Stimulated activated memory B cell treated with anti-CD40 and anti-IgM and Interleukin-4, amounts not matched to agents 10 μg/mL and 1 μg/mL and 100 μg/mL, for 72 hours (primary cell): Measurements from ENCODE around the gene PCNT.
"Not testable (repeated sequence)": the region's sequence is repeated elsewhere in the genome, so short reads cannot be mapped to it uniquely, and the experiment has no call there.

ENCODE experiments used
- ATAC-seq: fragments of 150-1000 bp; cut with Tn5 transposase; 2 replicates; pipeline ENCODE4 v1.10.0; 2021
- H3K27ac Mint-ChIP-seq: one replicate; pipeline ENCODE4 v1.8.0; 2022; ENCODE audit warnings: mild to moderate bottlenecking, mixed read lengths
- H3K27me3 Mint-ChIP-seq: one replicate; pipeline ENCODE4 v1.8.0; 2022; ENCODE audit warnings: mixed read lengths
- H3K36me3 Mint-ChIP-seq: one replicate; pipeline ENCODE4 v1.8.0; 2022; ENCODE audit warnings: mixed read lengths
- H3K4me1 Mint-ChIP-seq: one replicate; pipeline ENCODE4 v1.8.0; 2022; ENCODE audit warnings: mixed read lengths
- H3K4me3 Mint-ChIP-seq: one replicate; pipeline ENCODE4 v1.8.0; 2022; ENCODE audit warnings: mild to moderate bottlenecking, moderate library complexity, mixed read lengths
- H3K9me3 Mint-ChIP-seq: one replicate; pipeline ENCODE4 v1.8.0; 2022; ENCODE audit warnings: mixed read lengths

Gene PCNT

DNA sequence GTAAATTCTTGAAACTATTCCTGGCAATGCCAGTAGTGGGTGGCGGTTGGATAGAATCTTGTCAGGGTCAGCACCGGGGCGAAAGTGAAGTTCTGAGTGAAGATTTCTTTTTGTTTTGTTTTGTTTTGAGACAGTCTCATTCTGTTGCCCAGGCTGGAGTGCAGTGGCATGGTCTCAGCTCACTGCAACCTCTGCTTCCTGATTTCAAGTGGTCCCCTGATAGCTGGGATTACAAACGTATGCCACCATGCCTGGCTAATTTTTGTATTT, 33.3 kb downstream of the PCNT start:
- H3K4me1 Mint-ChIP-seq = peaks cover 30% of the 10 kb centered on the region
- H3K9me3 Mint-ChIP-seq = no peaks in the 10 kb centered on the region
- peak overlapping the region; percentile 66 for H3K4me3 Mint-ChIP-seq
- H3K27me3 Mint-ChIP-seq = no peaks in the 10 kb centered on the region
- H3K36me3 Mint-ChIP-seq = peaks cover 80% of the 10 kb centered on the region
- peak overlapping the region; percentile 89 for H3K27ac Mint-ChIP-seq
- peak; percentile 47 for ATAC-seq

DNA sequence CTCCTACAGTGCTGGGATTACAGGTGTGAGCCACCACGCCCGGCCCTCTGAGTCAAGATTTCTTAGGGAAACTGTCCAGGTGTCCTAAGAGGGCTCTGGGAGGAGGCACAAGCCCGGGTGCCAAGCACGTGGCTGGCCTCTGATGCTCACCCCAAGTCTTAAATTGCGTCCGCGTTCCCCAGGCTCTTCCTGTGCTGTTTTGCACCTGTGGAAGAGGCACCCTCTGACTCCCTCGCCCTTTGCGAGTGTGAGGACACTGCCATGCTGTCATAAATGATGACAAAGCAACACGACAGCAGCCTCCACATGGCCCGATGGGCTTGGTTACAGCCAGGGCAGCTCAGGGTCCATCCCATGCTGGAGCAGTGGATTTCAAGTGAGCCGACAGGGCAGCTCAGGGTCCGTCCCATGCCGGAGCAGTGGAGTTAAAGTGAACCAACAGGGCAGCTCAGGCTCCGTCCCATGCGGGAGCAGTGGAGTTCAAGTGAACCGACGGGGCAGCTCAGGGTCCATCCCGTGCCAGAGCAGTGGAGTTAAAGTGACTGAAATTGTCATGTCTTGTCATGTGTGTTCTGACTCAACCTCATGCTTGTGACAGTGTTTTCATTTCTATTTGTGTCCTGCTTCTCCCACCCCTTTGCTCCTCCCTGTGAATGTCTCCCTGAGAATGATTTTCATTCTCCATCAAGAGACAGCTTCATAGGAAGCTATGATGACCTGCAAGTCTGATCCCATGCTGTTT, 33.9 kb downstream of the PCNT start:
- ATAC-seq = no peak
- no peaks in the 10 kb centered on the region for H3K9me3 Mint-ChIP-seq
- peak overlapping the region; percentile 89 for H3K27ac Mint-ChIP-seq
- peaks cover 30% of the 10 kb centered on the region for H3K4me1 Mint-ChIP-seq
- no peaks in the 10 kb centered on the region for H3K27me3 Mint-ChIP-seq
- H3K36me3 Mint-ChIP-seq = peaks cover 86% of the 10 kb centered on the region
- H3K4me3 Mint-ChIP-seq = peak overlapping the region; percentile 66

DNA sequence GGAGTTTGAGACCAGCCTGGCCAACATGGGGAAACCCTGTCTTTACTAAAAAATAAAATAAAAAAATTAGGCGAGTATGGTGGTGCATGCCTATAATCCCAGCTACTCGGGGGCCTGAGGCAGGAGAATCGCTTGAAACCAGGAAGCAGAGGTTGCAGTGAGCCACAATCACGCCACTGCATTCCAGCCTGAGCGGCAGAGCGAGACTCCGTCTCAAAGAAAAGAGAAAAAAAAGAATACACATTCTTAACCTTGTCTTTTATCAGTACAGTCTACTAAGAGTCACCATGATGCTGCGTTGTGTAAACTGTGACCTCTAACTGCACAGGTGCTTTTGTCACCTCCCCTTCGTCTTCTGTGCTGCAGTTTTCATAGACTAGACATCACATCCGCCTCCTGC, 37.2 kb downstream of the PCNT start:
- ATAC-seq = no peak
- no peaks in the 10 kb centered on the region for H3K27me3 Mint-ChIP-seq
- H3K36me3 Mint-ChIP-seq = peaks cover 73% of the 10 kb centered on the region
- no peak overlapping the region for H3K4me3 Mint-ChIP-seq
- H3K4me1 Mint-ChIP-seq = peaks cover 22% of the 10 kb centered on the region
- H3K9me3 Mint-ChIP-seq = no peaks in the 10 kb centered on the region
- H3K27ac Mint-ChIP-seq = no peak overlapping the region

DNA sequence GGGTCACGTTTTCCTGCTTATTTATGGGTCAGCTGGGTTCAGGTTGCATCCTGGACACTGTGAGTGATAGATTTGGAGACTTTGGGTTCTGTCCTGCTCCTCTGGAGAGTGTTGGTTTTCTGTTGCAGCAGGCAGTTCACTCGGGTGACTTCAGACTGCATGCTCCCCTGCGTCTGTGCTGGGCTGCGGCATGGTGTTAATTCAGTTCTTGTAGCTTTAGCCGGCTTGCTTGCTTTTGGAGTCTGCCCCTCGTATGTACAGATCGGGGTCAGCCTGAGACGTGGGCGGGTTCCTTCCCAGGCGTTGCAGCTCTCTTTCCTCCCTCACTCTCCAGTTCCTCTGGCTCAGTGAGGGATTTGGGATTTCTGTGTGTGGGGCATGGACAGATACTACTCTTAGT, 38.0 kb downstream of the PCNT start:
- H3K27me3 Mint-ChIP-seq = no peaks in the 10 kb centered on the region
- H3K9me3 Mint-ChIP-seq = no peaks in the 10 kb centered on the region
- H3K4me3 Mint-ChIP-seq = no peak overlapping the region
- no peak overlapping the region for H3K27ac Mint-ChIP-seq
- H3K4me1 Mint-ChIP-seq = peaks cover 15% of the 10 kb centered on the region
- peaks cover 72% of the 10 kb centered on the region for H3K36me3 Mint-ChIP-seq
- ATAC-seq = no peak

DNA sequence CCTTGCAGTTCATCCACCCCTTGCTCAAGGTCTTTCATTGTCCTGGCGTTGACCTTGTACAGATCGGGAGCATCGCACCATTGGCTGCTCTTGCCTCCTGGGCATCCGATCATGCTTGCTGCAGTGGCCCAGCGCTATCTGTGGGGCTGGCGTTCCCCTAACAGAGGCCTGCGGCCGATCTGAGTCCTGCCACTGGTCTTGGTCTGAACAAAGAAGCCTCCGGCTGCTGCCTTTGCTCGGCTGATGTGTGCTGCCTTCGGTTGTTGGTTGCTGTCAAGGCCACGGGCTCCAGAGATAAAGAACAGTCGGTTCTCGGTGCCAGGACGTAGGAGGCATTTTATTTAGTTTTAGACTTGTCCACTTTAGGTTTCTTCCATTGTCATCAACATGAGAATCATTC, 39.0 kb downstream of the PCNT start:
- no peak overlapping the region for H3K27ac Mint-ChIP-seq
- H3K36me3 Mint-ChIP-seq = peaks cover 64% of the 10 kb centered on the region
- ATAC-seq = no peak
- H3K9me3 Mint-ChIP-seq = no peaks in the 10 kb centered on the region
- H3K27me3 Mint-ChIP-seq = no peaks in the 10 kb centered on the region
- H3K4me1 Mint-ChIP-seq = peaks cover 6% of the 10 kb centered on the region
- H3K4me3 Mint-ChIP-seq = no peak overlapping the region

DNA sequence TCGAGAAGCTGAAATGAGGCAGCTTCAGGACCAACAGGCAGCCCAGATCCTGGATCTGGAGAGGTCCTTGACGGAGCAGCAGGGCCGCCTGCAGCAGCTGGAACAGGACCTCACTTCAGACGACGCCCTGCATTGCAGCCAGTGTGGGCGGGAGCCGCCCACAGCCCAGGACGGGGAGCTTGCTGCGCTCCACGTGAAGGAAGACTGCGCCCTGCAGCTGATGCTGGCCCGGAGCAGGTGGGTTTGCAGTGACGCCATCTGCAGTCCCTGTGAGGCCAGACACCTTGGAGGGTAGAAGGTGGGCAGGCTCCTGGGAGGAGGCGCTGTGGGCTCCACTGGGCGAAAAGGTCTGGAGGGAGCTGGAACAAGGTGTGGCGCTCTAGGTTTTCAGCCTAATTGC, 39.7 kb downstream of the PCNT start:
- no peak for ATAC-seq
- H3K27ac Mint-ChIP-seq = no peak overlapping the region
- no peaks in the 10 kb centered on the region for H3K27me3 Mint-ChIP-seq
- no peak overlapping the region for H3K4me3 Mint-ChIP-seq
- H3K9me3 Mint-ChIP-seq = no peaks in the 10 kb centered on the region
- peaks cover 58% of the 10 kb centered on the region for H3K36me3 Mint-ChIP-seq
- peaks cover 9% of the 10 kb centered on the region for H3K4me1 Mint-ChIP-seq

DNA sequence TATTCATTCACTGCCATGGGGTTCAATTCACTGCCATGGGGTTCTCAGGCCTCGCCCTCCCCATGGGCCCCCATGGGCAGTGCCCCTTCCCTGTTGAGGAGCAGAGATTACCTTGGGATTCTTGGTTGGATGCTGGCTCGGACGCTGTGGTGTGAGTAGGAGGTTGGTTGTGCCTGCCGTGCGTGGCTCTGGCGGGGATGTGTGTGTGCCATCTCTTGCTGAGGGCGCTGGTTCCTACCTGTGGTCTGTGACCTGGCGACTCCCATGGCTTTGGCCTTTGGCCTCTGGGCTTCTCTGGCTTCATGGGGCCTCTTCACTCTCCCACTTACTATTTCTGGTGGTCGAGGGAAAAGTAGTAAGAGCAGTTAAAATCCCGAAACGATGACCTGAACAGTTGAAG, 42.1 kb downstream of the PCNT start:
- Mint-ChIP-seq H3K27me3 (no peaks in the 10 kb centered on the region), H3K4me3 (no peak overlapping the region), H3K27ac (no peak overlapping the region), H3K9me3 (no peaks in the 10 kb centered on the region), H3K4me1 (peaks cover 29% of the 10 kb centered on the region), H3K36me3 (peaks cover 41% of the 10 kb centered on the region)
- no peak for ATAC-seq

DNA sequence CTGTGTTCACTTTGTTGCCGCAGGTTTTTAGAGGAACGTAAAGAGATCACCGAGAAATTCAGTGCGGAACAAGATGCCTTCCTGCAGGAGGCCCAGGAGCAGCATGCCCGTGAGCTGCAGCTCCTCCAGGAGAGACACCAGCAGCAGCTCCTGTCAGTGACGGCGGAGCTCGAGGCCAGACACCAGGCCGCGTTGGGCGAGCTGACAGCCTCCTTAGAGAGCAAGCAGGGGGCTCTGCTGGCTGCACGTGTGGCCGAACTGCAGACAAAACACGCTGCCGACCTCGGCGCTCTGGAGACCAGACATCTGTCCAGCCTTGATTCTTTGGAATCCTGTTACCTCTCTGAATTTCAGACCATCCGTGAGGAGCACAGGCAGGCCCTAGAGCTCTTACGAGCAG, 42.6 kb downstream of the PCNT start:
- H3K27me3 Mint-ChIP-seq = no peaks in the 10 kb centered on the region
- no peak for ATAC-seq
- no peaks in the 10 kb centered on the region for H3K9me3 Mint-ChIP-seq
- no peak overlapping the region for H3K4me3 Mint-ChIP-seq
- peaks cover 33% of the 10 kb centered on the region for H3K4me1 Mint-ChIP-seq
- H3K36me3 Mint-ChIP-seq = peaks cover 39% of the 10 kb centered on the region
- no peak overlapping the region for H3K27ac Mint-ChIP-seq

DNA sequence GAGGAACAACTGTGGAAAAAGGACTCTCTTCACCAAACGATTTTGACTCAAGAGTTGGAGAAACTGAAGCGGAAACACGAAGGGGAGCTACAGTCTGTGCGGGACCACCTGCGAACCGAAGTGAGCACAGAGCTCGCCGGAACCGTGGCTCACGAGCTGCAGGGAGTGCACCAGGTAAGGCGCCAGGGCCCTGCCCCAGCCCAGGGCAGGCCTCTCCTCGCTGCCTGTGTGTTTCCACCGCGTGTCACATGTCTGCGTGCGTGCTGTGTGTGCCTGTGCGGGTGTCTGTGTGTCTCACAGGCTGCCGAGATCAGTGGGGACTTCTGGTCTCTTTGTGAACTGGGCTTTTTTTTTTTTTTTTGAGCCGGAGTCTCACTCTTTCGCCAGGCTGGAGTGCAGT, 43.0 kb downstream of the PCNT start:
- Mint-ChIP-seq H3K4me3 (no peak overlapping the region), H3K4me1 (peaks cover 37% of the 10 kb centered on the region), H3K36me3 (peaks cover 39% of the 10 kb centered on the region), H3K9me3 (no peaks in the 10 kb centered on the region), H3K27me3 (no peaks in the 10 kb centered on the region), H3K27ac (no peak overlapping the region)
- ATAC-seq = no peak

DNA sequence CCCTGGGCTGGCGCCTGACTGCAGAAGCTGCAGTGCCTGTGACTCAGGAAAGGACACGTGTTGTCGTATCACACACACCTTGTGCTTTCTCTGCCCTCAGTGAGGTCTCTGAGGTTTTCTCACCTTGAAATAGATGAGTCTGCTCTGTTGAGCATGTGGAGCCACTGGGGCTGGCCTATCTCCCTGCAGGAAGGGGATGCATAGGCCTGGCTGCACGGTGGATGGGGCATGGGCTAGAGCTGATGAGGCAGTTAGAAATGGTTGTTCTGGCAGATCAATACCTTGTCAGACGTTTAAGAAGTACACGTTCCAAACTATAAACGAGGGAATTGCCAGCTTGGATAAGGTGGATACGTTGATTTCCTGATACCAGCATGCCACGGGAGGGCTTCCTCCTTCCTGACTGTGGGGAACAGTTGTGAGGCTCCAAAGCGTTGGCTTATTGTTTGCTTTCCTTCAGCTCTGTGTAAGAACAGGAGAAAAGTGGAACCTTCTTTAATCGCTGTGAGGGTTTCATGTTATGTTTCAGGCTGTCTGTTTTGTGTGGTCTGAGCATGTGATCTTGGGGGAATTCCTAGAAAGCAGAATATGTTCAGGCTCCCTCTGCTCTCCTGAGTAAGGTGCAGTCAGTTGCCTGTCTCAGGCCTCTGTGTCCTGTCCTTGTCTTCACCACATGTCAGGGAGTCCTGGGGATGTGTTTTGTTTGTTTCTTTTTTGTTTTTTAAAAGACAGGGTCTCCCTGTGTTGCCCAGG, 44.8 kb downstream of the PCNT start:
- peak overlapping the region; percentile 29 for H3K4me3 Mint-ChIP-seq
- ATAC-seq = peak; percentile 93
- no peaks in the 10 kb centered on the region for H3K27me3 Mint-ChIP-seq
- no peaks in the 10 kb centered on the region for H3K9me3 Mint-ChIP-seq
- peak overlapping the region; percentile 78 for H3K27ac Mint-ChIP-seq
- H3K4me1 Mint-ChIP-seq = peaks cover 37% of the 10 kb centered on the region
- H3K36me3 Mint-ChIP-seq = peaks cover 28% of the 10 kb centered on the region

DNA sequence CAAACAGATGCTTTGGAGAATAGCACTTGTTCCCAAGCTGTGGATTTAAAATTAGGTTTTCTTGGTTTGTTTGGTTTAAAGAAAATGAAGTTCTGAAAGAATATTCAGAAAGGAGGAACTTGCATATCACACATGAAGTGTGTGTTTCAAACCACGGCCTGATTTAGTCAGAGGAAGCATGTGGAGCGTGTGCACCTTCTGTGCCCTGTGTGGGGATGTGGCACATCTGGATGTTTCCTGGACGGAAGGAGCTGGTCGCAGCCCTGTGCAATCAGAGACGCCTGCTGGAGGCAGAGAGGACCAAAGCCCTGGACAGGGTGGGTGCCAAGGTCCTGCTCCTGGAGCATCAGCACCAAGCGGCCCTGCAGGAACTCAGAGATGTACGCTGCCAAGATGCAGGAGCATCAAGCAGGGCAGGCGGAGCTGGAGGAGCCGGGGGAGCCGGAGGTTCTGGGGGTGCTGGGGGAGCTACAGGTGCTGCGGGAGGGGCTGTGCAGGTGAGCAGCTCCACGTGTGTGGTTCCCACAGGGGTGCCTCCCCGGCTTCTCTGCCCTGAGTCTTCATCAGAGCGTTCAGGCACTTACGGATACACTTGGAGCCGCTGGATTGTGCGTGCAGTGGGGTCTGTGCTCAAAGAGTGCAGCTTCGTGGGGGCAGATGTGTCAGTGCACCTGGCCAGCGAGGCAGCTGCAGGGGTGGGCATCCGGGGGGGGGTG, 45.7 kb downstream of the PCNT start:
- H3K4me3 Mint-ChIP-seq = peak overlapping the region; percentile 29
- peaks cover 28% of the 10 kb centered on the region for H3K36me3 Mint-ChIP-seq
- peak; percentile 75 for ATAC-seq
- no peaks in the 10 kb centered on the region for H3K27me3 Mint-ChIP-seq
- H3K27ac Mint-ChIP-seq = peak overlapping the region; percentile 78
- no peaks in the 10 kb centered on the region for H3K9me3 Mint-ChIP-seq
- peaks cover 37% of the 10 kb centered on the region for H3K4me1 Mint-ChIP-seq

DNA sequence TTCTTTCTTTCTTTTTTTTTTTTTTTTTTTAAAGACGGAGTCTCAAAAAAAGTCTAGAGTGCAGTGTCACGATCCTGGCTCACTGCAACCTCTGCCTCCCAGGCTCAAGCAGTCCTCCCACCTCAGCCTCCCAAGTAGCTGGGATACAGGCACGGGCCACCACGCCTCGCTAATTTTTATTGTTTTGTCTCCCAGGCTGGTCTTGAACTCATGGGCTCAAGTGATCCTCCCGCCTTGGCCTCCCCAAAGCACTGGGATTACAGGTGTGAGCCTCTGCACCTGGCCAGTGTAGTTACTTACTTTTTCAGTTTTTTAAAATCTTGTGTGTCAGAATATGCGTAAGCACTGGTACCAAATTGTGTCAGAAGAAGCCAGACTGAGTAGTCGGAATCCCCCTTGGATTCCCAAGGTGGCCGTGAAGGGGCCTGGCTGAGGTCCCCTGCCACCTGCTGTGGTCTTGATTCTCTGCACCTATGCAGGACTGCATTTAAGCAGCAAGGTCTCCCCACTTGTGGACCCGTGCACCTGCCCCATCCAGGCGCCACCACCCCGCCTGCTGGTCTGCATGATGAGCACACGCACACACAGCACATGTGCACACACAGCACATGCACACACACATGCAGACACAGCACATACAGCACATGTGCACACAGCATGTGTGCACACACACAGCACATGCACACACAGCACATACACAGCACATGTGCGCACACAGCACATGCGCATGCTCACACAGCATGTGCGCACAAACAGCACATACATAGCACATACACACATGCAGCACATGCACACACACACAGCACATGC, 47.5 kb downstream of the PCNT start:
- H3K9me3 Mint-ChIP-seq = no peaks in the 10 kb centered on the region
- peak overlapping the region; percentile 31 for H3K27ac Mint-ChIP-seq
- no peak for ATAC-seq
- peaks cover 19% of the 10 kb centered on the region for H3K36me3 Mint-ChIP-seq
- no peaks in the 10 kb centered on the region for H3K27me3 Mint-ChIP-seq
- H3K4me3 Mint-ChIP-seq = no peak overlapping the region
- H3K4me1 Mint-ChIP-seq = peaks cover 37% of the 10 kb centered on the region

DNA sequence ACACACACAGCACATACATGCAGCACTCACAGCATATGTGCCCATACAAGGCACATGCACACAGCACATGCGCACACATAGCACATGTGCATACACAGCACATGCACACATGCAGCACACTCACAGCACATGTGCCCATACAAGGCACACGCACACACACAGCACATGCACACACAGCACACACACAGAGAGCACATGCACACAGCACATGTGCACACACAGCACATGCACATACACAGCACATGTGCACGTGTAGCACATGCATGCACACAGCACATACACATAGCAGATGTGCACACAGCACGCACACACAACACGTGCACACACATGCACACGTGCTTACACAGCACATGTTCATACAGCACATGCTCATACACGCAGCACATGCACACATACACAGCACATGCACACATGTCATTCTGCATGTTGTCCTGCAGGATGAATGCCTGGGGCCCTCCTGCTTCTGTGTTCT, 48.1 kb downstream of the PCNT start:
- no peaks in the 10 kb centered on the region for H3K27me3 Mint-ChIP-seq
- ATAC-seq = no peak
- H3K9me3 Mint-ChIP-seq = no peaks in the 10 kb centered on the region
- no peak overlapping the region for H3K27ac Mint-ChIP-seq
- peaks cover 37% of the 10 kb centered on the region for H3K4me1 Mint-ChIP-seq
- no peak overlapping the region for H3K4me3 Mint-ChIP-seq
- peaks cover 13% of the 10 kb centered on the region for H3K36me3 Mint-ChIP-seq

DNA sequence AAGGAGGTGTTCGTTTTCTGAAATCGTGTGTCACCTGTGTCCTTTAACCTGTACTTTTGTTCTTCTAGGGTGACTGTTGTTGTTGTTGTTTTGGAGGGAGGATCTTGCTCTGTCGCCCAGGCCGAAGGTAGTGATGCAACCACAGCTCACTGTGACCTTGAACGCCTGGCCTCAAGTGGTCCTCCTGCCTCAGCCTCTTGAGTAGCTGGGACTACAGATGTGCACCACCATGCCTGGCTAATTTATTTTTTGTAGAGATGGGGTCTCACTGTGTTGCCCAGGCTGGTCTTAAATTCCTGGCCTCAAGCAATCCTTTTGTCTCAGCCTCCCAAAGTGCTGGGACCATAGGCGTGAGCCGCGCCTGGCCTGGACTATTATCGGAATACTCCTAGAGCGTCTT, 49.0 kb downstream of the PCNT start:
- not testable (repeated sequence) for H3K4me3 Mint-ChIP-seq, H3K27me3 Mint-ChIP-seq, ATAC-seq, H3K9me3 Mint-ChIP-seq, H3K27ac Mint-ChIP-seq
- peaks cover 14% of the 10 kb centered on the region for H3K36me3 Mint-ChIP-seq
- peaks cover 36% of the 10 kb centered on the region for H3K4me1 Mint-ChIP-seq

DNA sequence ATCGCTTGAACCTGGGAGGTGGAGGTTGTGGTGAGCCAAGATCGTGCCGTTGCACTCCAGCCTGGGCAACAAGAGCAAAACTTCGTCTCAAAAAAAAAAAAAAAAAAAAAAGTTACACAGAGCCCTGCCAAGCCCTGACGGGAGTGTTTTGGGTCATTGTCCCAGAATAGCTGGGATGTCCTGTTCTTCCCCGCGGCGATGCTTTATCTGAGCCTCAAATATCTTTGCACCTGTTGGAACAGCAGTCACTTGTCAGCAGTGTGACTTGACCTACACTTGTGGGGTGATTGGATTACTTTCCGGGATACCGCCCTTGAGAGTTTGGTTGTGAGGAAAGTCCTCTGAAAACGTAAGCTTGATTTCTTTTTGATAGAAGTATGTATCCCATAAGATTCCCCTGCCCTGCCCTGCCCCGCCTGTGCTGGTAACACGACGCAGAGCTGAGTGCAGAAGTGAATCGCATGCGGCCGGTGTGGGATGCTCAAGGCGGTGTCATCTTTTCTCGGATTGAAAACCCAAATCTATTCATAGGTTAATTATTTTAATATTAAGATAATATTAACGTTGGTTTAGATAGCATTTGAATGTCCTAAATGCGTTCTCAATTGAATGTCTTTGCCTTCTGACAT, 50.9 kb downstream of the PCNT start:
- Mint-ChIP-seq H3K27me3 (no peaks in the 10 kb centered on the region), H3K9me3 (no peaks in the 10 kb centered on the region), H3K36me3 (peaks cover 33% of the 10 kb centered on the region), H3K4me1 (peaks cover 25% of the 10 kb centered on the region), H3K4me3 (no peak overlapping the region), H3K27ac (no peak overlapping the region)
- no peak for ATAC-seq
